K562 (cell line): ENCODE measurements around the gene GABARAPL1.

Experiments used
- BRCA1 ChIP-seq, 2 experiments: fragments of 450-650 bp in 1 of 2; sonication (generic) in 1 of 2; formaldehyde crosslinking in 1 of 2; IDR thresholded peaks; 2 replicates each; pipeline versions ENCODE4 v1.5.0 to v1.6.1; 2017 to 2020; ENCODE audit warnings: mild to moderate bottlenecking in 1 of 2, missing genetic modification reagents in 1 of 2
- EZH2 ChIP-seq: IDR thresholded peaks from 2 replicates; pipeline ENCODE4 v1.6.1; 2012; ENCODE audit warnings: low read depth, mild to moderate bottlenecking, inconsistent platforms, low read length, borderline replicate concordance
- FUS ChIP-seq: fragments of 200-400 bp; formaldehyde crosslinking; optimal IDR thresholded peaks from 2 replicates; pipeline ENCODE3; 2017; ENCODE audit warnings: low read depth, low read length
- MAFG ChIP-seq: fragments of 450-650 bp; conservative IDR thresholded peaks from 2 replicates; pipeline ENCODE4 v1.6.1; 2016; ENCODE audit warnings: missing genetic modification characterization, missing compliant biosample characterization
- POLR2A ChIP-seq: fragments of 450-650 bp; conservative IDR thresholded peaks from 2 replicates; pipeline ENCODE4 v1.6.1; 2016
- TARDBP ChIP-seq: fragments of 450-650 bp; IDR thresholded peaks from 2 replicates; pipeline ENCODE4 v1.6.1; 2016
- ZFP1 ChIP-seq: fragments of 450-650 bp; formaldehyde crosslinking; IDR thresholded peaks from 2 replicates; pipeline ENCODE4 v1.4.0; 2020; ENCODE audit warnings: mild to moderate bottlenecking, mixed read lengths
- TF ChIP-seq, protein P1 (sequence below): sonication (generic); formaldehyde crosslinking; IDR thresholded peaks from 2 replicates; pipeline ENCODE4 v1.8.0; 2022; ENCODE audit warnings: mild to moderate bottlenecking, missing genetic modification reagents

DNA sequence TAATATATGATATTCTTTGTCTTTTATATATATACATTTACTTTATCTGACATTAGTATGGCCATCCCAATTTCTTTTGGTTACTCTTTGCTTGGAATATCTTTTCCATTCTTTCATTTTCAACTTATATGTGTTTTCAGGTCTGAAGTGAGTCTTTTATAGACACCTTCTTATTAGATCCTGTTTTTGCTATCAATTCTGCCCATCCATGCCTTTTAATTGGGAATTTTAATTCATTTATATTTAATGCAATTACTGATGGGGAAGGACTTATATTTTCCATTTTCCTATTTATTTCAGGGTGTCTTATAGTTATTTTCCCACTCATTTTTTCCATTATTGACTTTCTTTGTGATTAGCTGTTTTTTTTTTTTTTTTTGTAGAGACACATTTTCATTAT, 43.4 kb downstream of the GABARAPL1 start:
- TF ChIP-seq, protein P1, sequence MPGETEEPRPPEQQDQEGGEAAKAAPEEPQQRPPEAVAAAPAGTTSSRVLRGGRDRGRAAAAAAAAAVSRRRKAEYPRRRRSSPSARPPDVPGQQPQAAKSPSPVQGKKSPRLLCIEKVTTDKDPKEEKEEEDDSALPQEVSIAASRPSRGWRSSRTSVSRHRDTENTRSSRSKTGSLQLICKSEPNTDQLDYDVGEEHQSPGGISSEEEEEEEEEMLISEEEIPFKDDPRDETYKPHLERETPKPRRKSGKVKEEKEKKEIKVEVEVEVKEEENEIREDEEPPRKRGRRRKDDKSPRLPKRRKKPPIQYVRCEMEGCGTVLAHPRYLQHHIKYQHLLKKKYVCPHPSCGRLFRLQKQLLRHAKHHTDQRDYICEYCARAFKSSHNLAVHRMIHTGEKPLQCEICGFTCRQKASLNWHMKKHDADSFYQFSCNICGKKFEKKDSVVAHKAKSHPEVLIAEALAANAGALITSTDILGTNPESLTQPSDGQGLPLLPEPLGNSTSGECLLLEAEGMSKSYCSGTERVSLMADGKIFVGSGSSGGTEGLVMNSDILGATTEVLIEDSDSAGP (CRISPR knock-in tag) = no peak
- no peak for TF ChIP-seq POLR2A
- no peak for TF ChIP-seq BRCA1 (IDR thresholded peaks at IDR 0.05)
- no peak for TF ChIP-seq BRCA1 (CRISPR knock-in tag; IDR thresholded peaks at IDR 0.05)
- TF ChIP-seq ZFP1 (CRISPR knock-in tag) = no peak
- TF ChIP-seq MAFG = no peak
- TF ChIP-seq TARDBP = no peak
- no peak for TF ChIP-seq EZH2
- no peak for TF ChIP-seq FUS
